ENCODE data around the gene ABTB2.

Gene ABTB2

GRCh38 chr11:34300926-34301295 is 56.9 kb downstream of the ABTB2 start:
- no peak overlapping the region for H3K4me3 ChIP-seq (ENCODE audit: low read depth, low read length)
- no peak for DNase-seq (ENCODE audit: low read depth)

DNA sequence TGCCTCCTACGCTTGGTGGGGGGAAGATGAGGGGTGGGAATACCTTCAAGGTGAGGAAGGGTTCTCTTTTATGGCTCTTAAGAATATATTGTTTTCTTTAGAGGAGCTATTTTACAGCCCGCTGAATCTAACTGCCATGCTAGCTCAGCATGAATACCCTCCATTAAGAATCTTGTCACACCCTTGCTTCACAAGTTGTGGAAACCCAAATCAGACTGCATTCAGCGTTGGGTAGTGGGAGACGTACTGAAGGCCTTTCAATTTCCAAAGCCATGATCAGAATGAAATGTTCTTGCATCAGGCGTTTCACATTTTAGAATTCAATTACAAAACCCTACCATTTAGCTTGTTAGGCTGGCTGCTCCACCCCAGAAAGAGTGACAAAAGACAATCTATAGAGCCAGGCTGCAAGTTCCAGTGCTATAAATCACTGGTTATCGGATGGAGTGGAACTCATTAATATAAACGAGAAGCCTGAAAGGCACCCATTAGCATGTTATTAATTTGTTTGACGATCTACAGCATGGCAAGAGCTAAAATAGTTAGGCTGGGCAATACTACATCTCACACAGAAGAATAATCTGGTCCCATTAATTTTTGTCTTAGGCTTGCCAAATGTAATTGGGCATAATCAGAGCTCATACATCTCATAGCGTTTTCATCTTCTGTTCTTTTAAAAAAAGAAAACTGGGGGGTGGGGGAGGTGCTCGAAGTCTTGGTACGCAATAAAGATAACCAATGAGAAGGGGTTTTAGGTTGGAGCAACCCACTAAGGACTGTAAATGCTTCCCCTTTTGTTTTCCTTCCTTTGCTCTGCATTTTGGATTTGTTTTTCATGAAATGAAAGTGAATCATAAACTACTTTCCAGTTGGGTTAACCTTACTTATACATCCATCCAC is 57.5 kb downstream of the ABTB2 start:
- DNase-seq (ENCODE audit: low read depth): no peak

DNA sequence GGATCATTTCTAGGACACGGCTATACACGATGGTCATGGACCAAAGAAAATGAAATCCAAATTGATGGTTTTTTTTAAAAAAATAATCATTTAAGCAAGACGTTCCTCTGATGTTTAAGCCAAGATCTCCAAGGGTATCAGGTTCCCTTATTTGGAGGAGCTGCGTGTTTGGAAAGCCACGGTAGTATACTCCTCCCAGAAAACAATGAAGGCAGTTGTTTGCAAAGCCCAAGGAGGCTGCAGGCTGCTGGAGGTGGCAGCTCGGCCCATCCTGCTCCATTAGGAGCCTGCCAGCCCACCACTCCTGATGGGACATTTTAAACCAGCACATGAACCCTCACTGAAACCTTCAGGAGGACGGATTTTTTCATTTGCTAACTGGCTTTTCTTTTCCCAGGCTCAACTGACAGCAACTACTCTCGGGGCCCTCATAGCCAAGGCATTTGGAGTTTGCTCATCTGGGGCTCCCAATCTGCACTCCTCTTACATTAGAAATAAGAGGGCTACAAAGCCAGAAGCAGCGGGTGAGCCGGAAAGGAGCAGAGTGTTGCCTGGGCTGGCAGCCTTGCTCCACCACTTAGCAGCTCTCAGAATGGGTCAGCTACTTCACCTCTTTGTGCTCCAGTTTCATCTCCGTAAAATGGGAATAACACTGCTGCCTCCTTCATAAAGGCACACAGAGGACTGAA is 58.4 kb downstream of the ABTB2 start:
- DNase-seq (ENCODE audit: low read depth): no peak
- H3K4me3 ChIP-seq (ENCODE audit: low read depth, low read length): no peak overlapping the region

More for the DNA sequence above, 57.5 kb downstream of the ABTB2 start:
- no peak overlapping the region for H3K4me3 ChIP-seq (ENCODE audit: low read depth, low read length)

DNA sequence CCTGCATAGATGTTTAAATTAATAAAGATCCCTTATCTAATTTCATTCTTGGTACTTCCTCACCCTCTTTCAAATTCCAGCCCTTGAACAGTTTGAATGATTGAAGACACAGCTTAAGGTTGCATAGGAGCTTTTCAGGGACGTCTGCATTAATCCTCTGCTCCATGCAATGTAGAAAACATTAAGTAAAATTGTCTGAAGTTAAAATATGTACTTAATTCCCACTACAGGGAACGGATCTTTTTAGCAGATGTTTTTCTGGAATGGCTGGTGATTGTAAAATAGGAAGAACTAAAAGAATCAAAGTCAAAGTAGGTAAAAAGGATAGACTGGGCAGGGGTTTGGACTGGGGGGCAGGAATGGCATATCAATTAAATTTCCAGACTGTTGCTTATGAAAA is 58.9 kb downstream of the ABTB2 start:
- no peak overlapping the region for H3K4me3 ChIP-seq (ENCODE audit: low read depth, low read length)
- no peak for DNase-seq (ENCODE audit: low read depth)

- no peak overlapping the region for H3K4me3 ChIP-seq (ENCODE audit: low read depth, low read length)
- no peak for DNase-seq (ENCODE audit: low read depth)
Measured at GRCh38 chr11:34296412-34296811, 61.4 kb downstream of the ABTB2 start.

DNA sequence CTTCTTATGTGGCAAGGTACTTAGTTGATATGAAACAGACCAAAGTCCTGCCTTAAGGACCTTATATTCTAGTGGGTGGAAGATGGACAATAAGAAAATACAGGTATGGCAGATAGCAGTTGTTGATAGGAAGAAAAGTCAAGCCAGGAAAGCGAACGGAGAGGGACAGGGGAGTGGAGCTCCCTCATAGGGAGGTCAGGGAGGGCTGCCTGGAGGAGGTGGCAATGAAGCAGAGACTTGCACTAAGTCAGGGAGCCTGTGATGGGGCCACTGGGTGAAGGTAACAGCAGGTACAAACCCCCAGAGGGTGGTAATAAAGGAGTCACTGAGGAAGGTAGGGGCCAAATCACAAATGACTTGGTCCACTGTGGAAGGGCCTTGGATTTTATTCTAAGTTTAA is 65.3 kb downstream of the ABTB2 start:
- no peak for DNase-seq (ENCODE audit: low read depth)
- H3K4me3 ChIP-seq (ENCODE audit: low read depth, low read length): no peak overlapping the region

- H3K4me3 ChIP-seq (ENCODE audit: low read depth, low read length): no peak overlapping the region
- DNase-seq (ENCODE audit: low read depth): no peak
Measured at GRCh38 chr11:34292111-34292510, 65.7 kb downstream of the ABTB2 start.

DNA sequence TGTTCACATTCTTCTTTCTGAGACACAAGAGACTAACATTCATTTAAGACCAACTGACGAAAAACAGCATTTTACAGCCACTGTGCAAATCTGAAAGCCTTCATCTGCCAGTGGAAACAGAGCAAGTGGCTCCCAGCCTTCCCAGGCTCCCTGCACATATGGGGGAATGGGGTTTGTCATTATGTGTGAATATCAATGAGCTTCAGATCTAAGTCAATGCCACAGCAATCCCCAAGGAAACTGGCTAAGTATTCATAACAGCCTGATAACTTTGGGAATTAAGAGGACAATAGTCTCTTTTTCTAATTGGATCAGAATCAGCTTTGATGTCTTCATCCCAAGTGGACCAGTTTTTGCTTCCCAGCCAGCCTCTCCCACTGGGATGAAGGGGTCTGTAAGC is 66.9 kb downstream of the ABTB2 start:
- no peak overlapping the region for H3K4me3 ChIP-seq (ENCODE audit: low read depth, low read length)
- no peak for DNase-seq (ENCODE audit: low read depth)

DNA sequence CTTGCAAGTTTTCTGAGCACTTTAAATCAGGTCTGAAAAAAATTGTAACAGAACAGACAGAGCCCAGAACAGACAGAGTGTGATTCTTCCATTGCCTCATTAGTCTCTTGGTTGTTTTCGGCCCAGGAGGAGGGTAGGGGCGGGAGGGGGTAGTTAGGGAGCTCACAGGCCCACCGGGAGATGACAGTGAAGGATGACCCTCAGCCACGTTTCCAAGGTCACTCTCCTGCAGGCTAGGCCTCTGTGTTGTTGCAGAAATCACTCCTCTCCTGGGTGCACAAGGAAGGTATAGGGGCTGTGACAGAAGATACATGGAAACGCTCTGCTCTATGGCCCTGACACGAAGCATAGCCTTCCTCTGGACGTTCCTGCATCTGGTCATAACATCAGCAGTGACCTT is 69.3 kb downstream of the ABTB2 start:
- DNase-seq (ENCODE audit: low read depth): no peak
- H3K4me3 ChIP-seq (ENCODE audit: low read depth, low read length): no peak overlapping the region

- no peak for DNase-seq (ENCODE audit: low read depth)
- no peak overlapping the region for H3K4me3 ChIP-seq (ENCODE audit: low read depth, low read length)
Measured at GRCh38 chr11:34284811-34285481, 72.9 kb downstream of the ABTB2 start.

GRCh38 chr11:34284156-34284555 is 73.7 kb downstream of the ABTB2 start:
- DNase-seq (ENCODE audit: low read depth): no peak
- H3K4me3 ChIP-seq (ENCODE audit: low read depth, low read length): no peak overlapping the region

GRCh38 chr11:34280945-34281872 is 76.6 kb downstream of the ABTB2 start:
- DNase-seq (ENCODE audit: low read depth): no peak
- H3K4me3 ChIP-seq (ENCODE audit: low read depth, low read length): no peak overlapping the region

DNA sequence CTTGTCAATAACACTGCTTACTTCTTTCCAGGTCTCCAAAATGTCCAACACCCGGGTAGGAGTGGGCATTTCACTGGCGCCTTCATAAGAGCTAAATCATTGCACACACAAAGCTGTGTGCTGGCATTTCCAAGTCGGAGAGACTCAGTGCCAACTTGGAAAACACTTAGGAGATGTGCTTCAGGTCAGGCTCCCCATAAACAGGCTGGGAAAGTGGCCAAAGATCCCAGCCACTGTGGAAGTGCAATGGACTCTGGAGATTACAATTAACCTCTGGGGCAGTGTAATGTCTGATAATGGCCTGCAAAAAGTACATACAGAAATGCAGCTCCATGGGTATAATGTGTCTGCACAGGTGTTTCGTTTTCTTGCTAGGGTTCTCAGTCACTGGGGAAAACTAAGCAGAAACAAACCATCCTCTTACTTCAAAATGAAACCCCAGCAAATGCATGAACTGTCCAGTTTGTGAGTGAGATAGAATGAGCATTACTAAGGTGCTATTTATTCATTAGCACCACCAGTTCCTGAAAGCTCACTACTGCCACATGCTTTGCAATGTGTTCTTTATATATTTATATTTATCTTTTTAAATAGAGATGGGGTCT is 79.0 kb downstream of the ABTB2 start:
- no peak overlapping the region for H3K4me3 ChIP-seq (ENCODE audit: low read depth, low read length)
- DNase-seq (ENCODE audit: low read depth): no peak

DNA sequence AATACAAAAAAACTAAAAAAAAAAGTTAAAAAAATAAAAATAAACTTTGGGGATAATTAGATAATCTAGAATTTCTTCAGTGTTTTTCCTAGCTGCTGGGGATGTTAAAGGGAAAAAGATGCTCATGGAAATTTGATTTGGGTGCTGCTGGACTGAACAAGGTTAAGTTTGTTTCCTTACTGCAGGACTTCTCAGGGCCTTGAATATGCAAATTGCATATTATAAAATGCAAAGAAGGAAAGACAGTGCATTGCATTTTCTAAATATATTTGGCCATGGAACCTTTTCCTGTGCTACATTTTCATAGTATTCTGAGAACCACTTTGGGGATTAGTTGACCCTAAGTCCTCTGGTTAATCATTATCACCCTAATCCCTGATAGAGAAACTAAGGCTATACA is 79.6 kb downstream of the ABTB2 start:
- no peak for DNase-seq (ENCODE audit: low read depth)
- no peak overlapping the region for H3K4me3 ChIP-seq (ENCODE audit: low read depth, low read length)

DNA sequence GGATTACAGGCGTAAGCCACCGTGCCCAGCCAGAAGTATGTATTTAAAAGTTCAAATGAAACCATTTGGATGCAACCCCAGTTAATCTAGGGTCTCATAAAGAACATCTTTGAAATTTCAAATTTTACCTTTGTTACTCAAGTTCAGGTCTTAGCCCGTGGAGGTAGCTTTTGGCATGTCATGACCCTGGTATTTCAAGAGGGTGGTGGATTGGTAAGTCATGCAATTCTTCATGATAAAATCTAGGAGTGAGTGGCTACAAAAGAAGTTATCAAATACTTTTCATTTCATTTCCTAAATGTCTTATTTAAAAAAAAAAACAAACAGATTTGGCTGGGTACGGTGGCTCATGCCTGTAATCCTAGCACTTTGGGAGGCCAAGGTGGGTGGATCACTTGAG is 80.6 kb downstream of the ABTB2 start:
- no peak for DNase-seq (ENCODE audit: low read depth)
- H3K4me3 ChIP-seq (ENCODE audit: low read depth, low read length): no peak overlapping the region

- DNase-seq (ENCODE audit: low read depth): no peak
Measured at GRCh38 chr11:34276352-34276864, 81.4 kb downstream of the ABTB2 start.

DNA sequence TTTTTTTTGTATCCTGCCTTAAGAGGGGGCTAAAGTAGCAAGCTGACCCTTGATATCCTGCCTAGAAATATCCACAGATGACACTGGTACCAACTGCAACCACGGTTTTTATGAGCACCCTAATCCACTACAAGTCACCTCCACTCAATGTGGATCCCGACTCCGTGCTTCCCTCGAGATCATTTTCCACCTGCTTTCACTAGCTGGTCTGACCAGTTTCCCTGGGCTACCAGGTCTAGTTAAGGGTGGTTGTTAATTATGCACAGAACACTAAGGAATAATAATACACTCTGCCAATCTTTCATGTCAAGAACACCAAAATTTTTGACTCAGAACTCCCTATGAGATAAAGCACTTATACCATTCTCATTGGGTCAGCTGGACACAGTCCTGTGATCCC is 82.3 kb downstream of the ABTB2 start:
- no peak overlapping the region for H3K4me3 ChIP-seq (ENCODE audit: low read depth, low read length)
- no peak for DNase-seq (ENCODE audit: low read depth)

More at GRCh38 chr11:34276352-34276864, 81.4 kb downstream of the ABTB2 start:
- H3K4me3 ChIP-seq (ENCODE audit: low read depth, low read length): no peak overlapping the region

DNA sequence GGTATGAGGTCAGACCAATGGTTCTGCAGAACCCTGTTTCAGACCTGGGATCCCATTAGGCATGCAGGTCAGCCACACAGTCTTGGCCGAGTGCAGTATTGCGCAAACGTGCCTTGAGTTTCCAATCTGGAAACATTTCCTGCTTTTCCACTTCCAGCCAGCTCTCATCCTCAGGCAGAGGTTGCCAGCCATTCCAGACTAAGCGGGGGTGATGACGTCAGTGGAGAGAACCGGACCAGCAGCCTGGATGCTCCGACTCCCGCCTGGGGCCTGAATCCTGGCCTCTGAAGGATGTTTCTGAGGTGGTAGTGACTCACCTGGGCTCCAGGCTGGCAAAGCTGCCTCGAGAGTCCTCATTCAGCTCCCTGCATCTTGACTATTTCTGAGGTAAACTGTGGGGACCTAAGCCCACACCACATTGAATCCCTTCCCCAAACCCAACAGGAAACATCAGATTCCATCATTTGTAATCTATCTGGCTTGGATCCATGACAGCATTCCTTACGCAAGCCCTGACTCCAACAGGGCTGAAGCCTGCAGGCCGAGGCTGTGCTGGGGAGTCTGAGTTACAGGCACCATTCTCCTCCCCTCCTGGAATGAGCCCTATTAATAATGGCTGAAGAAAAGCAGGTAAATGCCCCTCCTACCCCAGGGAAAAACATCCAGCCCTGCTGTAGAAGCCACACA is 83.0 kb downstream of the ABTB2 start:
- H3K4me3 ChIP-seq (ENCODE audit: low read depth, low read length): no peak overlapping the region
- peak; percentile 94 for DNase-seq (ENCODE audit: low read depth)
